ENCODE results near the gene CAMK1.

- TF ChIP-seq CTCF (IDR thresholded peaks at IDR 0.05) = no peak
- no peak for TF ChIP-seq POLR2A (IDR thresholded peaks at IDR 0.05)
Observed at GRCh38 chr3:9713142-9713541, 56.6 kb downstream of the CAMK1 start.

Measured in body of pancreas (tissue), 4 donors.